D721Med (cell line): ENCODE measurements around the gene FBXL2.

Experiments used
- DNase-seq: peaks from one replicate; pipeline ENCODE4 v3.0.0; 2011; ENCODE audit warnings: low spot score; ENCODE audit not compliant: insufficient read length
- FAIRE-seq: peaks from 2 replicates; lab custom pipeline; 2011; peaks lifted over from hg19 to GRCh38; lab: Jason Lieb, UNC
- CTCF ChIP-seq: IDR thresholded peaks from 2 replicates; pipeline ENCODE4 v1.5.1; 2012; ENCODE audit warnings: mild to moderate bottlenecking, control low read depth; ENCODE audit not compliant: insufficient read depth; ENCODE audit errors: missing control alignments

The FBXL2 gene

DNA sequence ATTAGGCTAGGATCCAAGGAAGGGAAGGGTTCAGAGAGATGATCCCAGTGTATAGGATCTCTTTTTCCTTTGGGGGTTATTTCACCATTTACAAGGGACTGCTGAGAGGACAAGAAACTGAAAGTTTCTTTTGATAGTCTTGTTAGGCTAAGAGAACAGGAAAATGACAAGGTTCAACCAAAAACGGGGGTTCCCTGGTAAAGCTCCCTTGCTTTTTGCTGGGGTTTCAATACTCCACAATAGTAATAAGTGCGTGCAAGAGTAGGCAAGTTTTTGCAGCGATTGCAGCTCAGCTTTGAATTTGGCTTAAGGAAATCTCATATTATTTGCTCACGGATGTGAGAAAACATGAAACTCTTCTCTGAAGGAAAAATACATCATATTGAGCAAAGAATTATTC, 39.8 kb upstream of the FBXL2 start:
- DNase-seq (no peak), FAIRE-seq (no peak)
- TF ChIP-seq CTCF = no peak

GRCh38 chr3:33238923-33239322, 38.3 kb upstream of the FBXL2 start:
- TF ChIP-seq CTCF = no peak
- DNase-seq (no peak), FAIRE-seq (no peak)

GRCh38 chr3:33240261-33240660, 37.0 kb upstream of the FBXL2 start:
- FAIRE-seq (no peak), DNase-seq (no peak)
- no peak for TF ChIP-seq CTCF

DNA sequence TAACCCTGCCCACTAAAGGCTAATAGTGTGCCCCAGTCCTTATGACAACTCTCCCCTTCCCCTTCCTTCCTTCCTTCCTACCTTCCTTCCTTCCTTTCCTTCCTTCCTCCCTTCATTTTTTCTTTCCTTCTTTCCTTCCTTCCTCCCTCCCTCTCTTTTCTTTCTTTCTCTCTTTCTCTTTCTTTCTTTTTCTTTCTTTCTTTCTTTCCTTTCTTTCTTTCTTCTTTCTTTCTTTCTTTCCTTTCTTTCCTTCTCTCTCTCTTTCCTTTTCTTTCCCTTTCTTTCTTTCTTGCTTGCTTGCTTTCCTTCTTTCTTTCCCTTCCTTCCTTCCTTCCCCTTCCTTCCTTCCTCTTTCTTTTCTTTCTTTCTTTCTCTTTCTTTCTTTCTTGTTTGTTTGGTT, 30.5 kb upstream of the FBXL2 start:
- no peak for TF ChIP-seq CTCF
- DNase-seq (no peak), FAIRE-seq (no peak)

DNA sequence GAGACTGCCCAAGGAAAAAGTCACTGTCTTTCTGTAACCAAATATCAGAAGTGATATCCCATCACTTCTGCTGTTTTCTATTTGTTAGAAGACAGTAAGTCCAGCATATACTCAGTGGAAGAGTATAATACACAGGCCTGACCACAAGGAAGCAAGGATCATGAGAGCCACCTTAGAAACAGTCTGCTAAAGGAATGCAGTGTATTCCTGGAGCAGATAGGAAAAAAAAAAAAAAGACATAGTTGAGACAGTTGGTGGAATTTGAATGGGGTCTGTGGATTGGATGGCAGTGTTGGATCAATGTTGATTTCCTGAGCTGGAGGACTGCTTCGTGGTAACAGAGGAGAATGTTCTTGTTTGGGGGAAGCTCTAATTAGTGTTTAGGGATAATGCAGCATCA, 26.5 kb upstream of the FBXL2 start:
- TF ChIP-seq CTCF = no peak
- FAIRE-seq (no peak), DNase-seq (no peak)

DNA sequence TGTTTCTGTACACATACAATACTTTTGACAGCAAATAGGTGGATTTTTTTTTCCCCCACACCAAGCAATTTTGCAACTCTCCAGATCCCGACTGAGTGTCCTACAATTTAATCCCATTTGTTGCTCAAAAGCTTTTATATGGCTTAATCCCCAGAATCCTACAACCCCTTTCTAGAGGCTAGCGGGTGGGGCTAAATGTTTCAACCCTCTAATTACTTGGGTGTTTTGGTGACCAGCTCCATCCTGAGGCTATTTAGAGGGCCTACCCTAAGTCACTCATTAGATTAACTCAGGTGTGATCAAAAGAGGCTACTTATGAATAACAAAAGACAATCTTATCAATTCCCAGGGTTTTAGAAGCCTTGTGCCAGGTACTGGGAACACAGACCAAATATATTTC, 21.0 kb upstream of the FBXL2 start:
- no peak for TF ChIP-seq CTCF
- FAIRE-seq (no peak), DNase-seq (no peak)

DNA sequence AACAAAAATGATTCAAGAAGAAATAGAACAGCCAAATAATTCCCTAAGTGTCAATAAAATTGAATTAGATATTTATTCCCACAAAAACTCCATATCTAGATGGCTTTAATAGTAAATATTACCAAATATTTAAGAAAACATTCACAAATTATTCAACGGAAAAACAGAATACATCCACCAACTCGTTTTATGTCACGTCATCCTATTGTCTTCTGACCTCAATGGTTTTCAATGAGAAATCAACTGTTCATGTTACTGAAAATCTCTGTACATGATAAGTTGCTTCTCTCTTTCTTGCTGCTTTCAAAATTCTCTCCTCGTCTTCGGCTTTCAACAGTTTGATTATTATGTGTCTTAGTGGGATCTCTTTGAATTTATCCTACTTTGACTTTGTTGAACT, 17.1 kb upstream of the FBXL2 start:
- FAIRE-seq (no peak), DNase-seq (no peak)
- no peak for TF ChIP-seq CTCF
